NCI-H526 (cell line): ENCODE measurements around the gene PACC1.
"Not testable (repeated sequence)": the region's sequence is repeated elsewhere in the genome, so short reads cannot be mapped to it uniquely, and the experiment has no call there.

ENCODE experiments used
- DNase-seq, 2 experiments: peaks; one replicate each; lab custom pipeline; 2025; lab: John Stamatoyannopoulos, UW

The PACC1 gene

DNA sequence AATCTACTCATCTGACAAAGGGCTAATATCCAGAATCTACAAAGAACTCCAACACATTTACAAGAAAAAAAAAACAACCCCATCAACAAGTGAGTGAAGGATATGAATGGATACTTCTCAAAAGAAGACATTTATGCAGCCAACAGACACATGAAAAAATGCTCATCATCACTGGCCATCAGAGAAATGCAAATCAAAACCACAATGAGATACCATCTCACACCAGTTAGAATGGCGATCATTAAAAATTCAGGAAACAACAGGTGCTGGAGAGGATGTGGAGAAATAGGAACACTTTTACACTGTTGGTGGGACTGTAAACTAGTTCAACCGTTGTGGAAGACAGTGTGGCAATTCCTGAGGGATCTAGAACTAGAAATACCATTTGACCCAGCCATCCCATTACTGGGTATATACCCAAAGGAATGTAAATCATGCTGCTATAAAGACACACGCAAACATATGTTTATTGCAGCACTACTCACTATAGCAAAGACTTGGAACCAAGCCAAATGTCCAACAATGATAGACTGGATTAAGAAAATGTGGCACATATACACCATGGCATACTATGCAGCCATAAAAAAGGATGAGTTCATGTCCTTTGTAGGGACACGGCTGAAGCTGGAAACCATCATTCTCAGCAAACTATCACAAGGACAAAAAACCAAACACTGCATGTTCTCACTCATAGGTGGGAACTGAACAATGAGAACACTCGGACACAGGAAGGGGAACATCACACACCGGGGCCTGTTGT lies 18.8 kb downstream of the PACC1 start:
- not testable (repeated sequence) for DNase-seq

DNA sequence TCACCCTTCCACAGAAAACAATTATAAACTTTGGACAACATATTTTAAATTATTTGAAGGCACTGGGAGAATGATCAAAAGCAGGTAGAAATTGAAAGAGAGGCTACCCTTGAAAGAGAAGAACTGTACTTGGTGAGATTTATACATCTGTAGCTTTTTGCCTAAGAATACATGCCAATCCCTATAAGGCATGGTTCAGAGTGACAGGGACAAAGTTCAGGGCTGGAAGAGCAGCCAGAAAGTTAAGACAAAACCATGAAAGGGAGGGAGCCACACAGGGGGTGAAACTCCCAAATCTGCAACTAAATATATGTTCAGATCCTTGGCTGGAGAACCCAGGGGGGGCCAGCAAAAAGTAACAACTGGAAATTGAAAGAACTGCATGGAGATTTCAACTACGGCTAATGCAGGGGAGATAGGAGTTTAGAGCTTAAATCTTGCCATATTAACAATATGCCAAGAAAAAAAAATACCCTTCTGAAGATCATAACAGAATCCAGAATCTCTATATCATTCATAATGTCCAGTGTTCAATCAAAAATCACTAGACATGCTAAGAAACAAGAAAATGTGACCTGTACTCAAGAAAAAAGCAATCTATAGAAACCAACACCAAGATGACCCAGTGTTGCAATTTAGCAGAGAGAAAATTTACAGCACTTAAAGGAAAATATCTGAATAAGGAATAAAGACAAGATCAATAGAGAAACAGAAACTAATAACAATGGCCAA lies 25.5 kb downstream of the PACC1 start:
- no peak for DNase-seq

DNA sequence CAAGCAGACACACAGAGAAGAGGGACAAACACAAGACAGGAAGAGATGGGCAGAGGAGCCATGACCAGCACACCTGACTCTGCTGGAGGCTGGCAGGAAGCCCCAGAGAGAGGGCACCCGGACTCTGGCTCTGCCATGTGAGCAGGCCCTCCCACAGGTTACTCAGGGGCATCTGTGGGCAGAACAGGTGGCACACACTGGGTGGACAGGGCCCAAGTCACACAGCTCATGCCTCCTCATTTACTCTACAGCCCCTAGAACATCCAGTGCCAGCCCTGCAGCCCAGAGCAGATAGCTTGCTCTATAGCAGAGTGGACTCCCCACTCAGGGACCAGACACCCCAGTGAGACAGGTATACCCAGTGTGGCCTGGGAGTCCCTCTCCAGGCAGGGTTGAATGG lies 28.7 kb downstream of the PACC1 start:
- DNase-seq = no peak

DNA sequence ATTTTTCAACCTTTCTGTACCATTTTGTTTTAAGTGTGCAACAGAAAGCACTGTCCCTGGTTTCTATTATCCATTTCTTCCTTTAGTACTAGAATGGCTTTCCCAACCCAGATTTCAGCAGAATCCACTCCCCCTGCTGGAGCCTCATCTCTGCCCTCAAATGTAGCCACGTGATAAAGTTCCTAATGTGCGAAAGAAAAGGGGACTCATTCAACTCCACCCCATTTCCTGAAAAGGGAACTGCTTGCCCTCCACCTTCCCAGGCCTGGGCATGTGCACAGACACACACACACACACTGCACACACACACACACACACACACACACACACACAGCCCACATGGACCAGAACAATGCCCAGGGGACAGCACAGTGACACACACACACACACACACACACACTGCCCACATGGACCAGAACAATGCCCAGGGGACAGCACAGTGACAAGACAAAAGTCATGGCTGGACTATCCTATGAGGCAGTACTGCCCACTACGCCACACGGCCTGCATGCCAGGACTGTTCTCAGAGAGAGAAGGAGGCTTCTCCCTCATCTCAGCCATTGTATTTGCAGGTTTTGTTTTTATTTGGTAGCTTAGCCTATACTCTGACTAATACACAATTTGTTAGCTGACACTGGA lies 33.2 kb downstream of the PACC1 start:
- DNase-seq = no peak

DNA sequence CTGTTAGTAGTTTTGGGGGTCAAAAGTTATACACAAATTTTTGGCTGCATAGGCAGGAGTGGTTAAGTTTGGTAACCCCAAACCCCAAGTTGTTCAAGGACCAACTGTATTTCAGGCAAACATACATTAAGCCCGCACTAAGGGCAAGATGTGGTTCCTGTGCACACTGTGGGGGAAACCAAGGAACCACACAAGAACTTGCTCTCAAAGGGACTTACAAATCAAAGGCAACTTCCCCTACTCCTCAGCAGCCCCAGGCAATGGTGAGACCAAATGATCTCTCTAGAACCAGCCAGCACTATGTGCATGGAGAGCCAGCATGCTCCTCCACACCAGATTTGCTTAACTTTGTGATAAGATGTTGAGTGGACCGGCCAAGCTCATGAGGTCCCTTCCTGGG lies 35.3 kb downstream of the PACC1 start:
- no peak for DNase-seq

DNA sequence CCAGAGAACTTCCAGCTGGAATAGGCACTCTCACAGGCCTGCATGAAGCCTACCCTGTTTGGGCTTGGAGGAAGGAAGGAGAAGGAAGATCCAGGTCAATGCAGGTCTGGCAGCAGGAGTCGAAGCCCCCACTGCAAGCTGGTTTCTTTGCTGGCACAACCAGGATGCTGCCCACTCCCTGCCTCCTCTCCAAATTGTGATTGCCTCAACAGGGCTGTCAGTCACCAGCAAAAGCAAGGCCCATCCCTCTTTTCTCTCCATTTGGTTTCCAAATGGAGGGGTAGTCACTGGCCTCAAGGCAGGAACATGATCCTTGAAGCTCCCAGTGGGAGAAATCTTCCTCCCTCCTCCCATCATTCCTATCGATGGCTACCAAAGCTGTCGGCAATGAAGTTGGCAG lies 37.0 kb downstream of the PACC1 start:
- no peak for DNase-seq

DNA sequence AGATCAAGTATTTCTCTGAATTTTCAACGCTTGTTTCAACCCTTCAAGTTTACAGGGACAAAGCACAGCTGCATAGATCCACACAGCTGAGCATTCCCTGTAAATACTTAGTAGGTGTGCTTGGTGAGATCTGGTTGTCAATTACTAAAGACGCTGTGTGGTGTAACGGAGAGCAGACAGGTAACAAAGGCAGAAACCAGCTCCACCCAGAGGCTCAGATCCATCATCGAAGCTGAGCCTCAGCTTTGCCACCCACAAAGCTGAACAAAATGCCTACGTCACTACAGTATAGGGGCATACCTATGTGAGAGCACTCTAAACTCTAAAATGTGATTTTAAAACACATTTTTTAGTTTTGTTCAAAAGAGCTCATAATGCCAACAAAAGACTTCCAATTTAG lies 38.7 kb downstream of the PACC1 start:
- DNase-seq = no peak

DNA sequence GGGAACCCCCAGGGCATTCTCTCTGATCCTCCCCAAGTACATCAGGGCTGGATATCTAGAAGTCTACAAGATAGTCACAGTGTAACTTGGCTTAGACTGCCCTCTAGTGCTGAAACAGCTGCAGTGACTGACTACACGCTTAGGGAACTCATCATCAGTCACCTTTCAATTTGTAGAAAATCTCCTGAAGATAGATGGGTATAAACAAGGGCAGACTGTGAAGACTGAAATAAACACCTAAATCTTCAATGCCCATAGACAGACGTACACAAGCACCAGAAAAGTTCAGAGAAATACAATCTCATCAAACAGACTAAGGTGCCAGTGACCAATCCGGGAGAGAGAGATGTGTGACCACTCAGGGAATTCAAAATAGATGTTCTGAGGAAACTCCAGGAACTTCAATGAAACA lies 46.6 kb downstream of the PACC1 start:
- peak; percentile 8 to 41 for DNase-seq

DNA sequence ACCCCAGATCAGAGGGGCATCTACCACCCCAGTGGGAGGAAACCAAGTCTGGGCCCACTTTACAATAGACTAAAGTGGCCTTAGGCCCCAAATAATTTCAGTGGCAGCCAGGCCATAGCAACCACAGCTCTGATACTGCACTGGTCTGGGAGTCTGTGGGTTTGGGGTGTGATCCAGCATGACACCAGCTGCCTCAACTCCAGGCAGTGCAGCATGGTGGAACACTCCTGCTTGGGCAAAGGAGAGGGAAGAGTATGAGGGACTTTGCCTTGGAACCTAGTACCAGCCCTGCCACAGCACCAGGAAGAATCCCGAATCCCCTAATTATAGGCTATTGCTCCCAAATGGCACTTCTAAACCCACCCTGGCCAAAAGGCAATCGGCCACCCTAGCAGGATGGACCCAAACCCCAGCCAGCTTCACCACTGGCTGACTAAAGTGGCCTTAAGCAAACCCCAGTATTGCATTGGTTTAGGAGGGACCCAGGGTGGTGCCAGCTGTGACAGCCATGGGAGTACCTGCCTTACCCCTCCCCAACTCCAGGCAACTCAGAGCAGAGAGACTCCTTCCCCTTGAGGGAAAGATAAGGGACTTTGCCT lies 47.1 kb downstream of the PACC1 start:
- no peak for DNase-seq

DNA sequence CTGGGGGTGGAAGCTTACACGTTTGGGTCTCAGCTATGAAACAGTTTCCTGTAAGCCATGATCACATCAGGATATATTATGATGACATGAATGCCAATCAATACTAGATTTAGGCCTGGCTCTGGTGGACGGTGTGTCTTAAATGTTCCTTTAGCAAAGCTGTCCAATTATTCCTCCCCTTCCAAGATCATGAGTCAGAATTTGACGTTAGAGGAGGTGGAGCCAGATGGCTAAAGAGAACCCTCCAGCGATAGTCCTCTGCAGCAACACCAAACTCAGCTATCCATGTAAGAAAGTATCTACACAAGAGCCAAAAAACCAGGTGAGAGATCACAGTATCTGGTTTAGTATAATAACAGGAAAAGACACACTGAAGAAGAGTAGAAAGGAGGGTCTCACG lies 47.8 kb downstream of the PACC1 start:
- no peak for DNase-seq

DNA sequence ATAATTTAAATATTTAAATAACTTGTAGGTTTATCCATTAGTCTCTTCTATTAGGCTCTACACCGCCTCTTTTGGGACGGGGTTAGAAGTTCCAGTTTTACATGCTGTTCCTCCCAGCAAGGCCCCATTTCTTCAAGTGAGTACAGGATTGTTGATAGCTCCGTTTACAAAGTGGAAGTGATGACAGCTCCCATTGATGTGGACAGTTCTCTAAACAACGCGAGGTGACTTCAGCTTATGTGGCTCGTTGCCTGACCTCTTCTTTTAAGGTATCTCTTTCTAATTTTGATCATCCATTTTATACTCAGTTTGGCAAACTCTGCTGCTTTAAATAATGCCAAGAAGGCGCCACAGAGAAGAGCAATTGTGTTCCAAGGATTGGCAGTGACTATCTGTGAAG lies 49.7 kb downstream of the PACC1 start:
- no peak for DNase-seq

DNA sequence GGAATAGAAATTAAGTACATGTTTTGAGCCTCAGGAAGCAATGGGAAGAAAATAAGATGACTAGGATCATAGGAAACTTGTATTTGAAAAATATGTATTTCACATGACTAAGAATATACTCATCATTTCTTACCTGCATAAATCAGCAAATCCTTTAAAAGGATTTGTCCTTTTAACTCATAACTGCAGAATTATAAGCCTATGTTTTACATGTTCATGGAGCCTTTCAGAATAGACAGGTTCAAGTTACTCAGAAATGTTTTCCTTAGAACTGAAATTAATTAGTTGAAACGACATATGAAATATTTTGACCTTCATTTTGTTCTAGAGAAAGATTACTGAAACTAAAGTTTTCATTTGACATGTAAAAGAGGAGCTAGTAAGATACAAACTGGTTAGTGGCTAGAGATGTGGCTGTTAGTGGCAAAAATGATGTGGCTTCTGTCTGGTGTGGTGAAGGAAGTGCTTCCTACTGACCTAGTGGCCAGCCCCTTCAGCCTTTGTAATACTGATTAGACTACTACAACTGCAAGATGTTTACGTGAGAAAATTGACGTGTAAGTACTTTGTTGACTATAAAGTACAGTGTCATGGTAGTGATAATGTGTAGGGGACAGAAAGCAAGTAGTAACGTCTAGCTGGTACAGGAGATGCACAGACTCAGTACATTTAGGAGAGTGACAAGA lies 54.7 kb downstream of the PACC1 start:
- no peak for DNase-seq

DNA sequence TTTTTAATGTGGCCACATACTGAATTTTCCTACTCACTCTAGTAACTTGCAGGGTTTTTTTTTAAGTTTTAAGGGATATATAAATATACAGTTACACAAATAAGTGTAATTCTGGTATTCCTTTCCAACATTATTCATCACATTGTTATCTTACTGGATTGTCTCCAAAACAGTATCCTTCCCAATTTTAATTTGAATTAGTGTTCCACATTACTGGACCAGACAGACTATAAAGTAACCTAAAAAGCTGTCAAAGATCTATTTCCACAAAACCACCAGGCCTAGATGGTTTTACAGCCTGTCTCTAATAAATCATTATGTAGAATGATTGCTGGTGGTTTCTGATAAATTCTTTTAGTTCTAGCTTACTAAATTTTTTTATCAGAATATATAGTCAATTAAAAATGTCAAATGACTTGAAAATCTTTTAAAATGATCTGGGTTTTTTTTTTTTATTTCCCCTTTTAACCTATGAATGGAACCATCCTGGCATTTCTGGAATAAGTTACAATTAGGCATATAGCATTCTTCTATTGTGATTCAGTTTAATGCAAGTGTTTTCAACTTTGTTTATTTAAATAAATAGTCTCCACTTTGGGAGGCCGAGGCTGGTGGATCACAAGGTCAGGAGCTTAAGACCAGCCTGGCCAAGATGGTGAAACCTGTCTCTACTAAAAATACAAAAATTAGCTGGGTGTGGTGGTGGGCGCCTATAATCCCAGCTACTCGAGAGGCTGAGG lies 59.3 kb downstream of the PACC1 start:
- DNase-seq = no peak

DNA sequence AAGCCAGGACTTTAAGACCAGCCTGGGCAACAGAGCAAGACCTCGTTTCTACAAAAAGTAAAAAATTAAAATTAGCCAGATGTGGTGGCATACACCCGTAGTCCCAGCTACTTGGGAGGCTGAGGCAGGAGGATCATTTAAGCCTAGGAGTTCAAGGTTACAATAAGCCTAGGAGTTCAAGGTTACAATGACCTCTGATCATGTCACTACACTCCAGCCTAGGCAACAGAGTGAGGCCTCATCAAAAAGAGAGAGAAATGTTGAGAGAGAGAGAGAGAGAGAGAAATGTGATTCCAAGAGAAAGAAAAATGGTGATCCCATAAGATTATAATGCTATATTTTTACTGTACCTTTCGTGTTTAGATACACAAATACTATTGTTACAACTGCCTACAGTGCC lies 60.2 kb downstream of the PACC1 start:
- no peak for DNase-seq

DNA sequence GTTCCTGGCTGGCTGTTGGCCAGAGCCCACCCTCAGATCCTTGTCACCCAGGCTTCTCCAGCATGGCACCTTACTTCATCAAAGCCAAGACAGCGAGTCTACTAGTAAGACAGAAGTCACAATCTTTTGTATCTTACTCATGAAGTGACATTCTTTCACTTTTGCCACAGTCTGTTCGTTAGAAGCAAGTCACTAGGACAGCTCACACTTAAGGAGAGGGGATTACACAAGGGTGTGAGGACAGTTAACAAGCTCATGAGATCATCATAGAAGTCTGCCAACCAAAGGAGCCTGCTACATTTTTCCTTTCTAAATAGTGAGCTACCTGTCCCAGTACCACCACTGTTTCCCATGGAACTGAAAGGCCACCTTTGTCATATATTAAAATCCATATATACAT lies 61.5 kb downstream of the PACC1 start:
- no peak for DNase-seq

DNA sequence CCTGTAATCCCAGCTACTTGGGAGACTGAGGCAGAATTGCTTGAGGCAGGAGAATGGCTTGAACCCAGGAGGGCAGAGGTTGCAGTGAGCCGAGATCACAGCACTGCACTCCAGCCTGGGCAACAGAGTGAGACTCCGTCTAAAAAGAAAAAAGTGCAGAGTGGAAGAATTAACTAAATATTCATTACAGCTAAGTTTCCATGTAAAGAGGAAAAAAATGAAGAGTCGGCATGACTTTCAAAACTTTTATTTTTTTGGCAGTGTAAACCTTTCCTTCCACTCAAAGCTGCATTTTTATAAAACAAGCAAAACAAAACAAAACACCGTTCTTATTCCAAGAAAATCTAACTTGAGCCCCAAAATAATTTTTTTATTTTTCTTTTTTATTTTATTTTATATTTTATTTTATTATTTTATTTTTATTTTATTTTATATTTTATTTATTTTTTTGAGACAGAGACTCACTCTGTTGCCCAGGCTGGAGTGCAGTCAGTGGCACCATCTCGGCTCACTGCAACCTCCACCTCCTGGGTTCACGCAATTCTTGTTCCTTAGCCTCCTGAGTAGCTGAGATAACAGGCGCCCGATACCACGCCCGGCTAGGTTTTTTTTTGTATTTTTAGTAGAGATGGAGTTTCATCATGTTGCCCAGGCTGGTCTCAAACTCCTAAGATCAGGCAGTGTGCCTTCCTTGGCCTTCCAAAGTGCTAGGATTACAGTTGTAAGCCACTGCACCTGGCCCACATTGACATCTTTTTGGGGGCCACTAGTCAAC lies 62.9 kb downstream of the PACC1 start:
- DNase-seq = no peak

DNA sequence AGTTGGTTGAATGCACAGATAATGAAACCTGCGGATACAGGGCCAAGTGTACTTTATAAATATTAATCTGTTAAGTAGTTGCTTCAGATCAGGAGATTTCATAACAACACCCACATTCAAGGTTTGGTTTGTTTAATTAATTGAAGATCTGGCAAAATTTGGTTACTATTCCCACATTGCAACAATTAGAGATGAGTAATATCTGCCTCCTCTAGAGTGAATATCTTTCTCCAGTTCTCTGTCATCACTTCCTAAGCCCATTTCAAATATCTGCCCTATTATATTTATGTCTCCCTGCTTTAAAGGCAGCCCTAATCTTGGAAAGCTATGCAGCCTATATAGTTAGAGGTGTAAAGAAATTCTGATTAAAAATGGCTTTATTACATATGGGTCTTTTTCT lies 68.1 kb downstream of the PACC1 start:
- DNase-seq = no peak

DNA sequence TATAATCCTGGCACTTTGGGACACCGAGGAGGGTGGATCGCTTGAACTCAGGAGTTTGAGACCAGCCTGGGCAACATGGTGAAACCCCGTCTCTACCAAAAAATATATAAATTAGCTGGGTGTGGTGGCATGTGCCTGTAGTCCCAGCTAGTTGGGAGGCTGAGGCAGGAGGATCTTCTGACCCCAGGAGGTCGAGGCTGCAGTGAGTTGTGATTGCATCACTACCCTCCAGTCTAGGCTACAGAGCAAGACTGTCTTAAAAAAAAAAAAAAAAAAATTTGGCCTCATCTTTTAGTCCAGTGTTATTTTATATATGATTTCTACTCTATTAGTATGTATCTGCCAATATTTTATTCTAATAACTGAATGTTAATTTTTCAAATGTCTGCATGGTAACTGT lies 69.8 kb downstream of the PACC1 start:
- DNase-seq = no peak

DNA sequence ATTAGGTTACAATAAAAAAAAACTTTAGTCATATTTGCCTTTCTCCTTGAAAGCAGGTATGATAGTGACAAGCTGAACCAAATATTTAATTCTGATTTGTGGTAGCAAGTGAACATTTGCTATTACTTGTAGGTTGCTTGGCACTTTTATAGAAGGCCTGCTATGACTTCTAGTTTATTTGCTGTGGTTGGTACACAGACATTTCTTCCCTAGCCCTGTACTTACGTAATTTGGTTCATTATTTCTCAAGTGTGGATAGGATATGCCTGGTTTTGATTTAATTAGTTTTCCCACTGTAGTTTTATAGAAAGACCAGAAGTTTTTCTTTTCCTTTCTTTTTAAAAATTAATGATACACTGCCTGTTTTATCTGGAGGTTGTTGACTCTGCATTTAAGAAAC lies 73.6 kb downstream of the PACC1 start:
- DNase-seq = no peak

DNA sequence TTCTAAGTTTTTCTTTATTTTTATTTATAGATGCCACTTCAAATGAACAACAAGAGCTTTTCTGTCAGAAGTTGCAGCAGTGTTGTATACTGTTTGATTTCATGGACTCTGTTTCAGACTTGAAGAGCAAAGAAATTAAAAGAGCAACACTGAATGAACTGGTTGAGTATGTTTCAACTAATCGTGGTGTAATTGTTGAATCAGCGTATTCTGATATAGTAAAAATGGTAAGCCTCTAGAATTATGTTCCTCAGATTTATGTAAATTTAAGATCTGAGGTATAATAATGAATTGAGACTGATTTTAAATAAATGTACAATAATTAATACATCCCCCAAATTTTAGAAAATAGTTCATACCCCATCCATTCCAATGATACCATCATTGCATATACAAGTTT lies 85.6 kb downstream of the PACC1 start:
- no peak for DNase-seq

DNA sequence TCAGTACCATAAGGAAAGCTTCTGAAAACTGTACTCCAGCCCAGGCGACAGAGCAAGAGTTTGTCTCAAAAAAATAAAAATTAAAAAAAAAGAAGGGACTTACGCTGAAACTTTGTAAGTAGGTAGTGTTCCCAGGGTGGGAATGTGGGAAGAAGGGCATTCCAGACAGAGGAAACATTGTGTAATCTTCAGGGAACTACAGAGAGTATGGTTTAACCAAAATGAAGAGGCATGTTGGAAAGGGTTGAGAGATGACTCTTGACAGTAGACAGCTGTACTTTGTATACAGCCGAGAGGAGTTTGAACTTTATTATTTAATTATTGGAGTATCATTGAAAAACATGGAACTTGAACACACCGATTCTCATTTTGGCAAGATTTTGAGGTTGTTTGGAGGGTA lies 86.4 kb downstream of the PACC1 start:
- DNase-seq = no peak
